SK-MEL-5 (cell line): Measurements from ENCODE around the gene CEP112. TPM values are rescaled to one million over a fixed set of nuclear protein-coding genes. Genes with fewer than 3 reads are reported as not detected.
"Not testable (repeated sequence)": the region's sequence is repeated elsewhere in the genome, so short reads cannot be mapped to it uniquely, and the experiment has no call there.

Experiments
- DNase-seq: peaks from one replicate; pipeline ENCODE4 v3.0.0-alpha.2; 2016; ENCODE audit warnings: low read depth, low spot score
- in situ Hi-C: cut with HindIII; loops from 2 replicates; pipeline ENCODE4 v1.10.0; 2016; ENCODE audit warnings: low sequenced_read_pairs, high pct_unique_total_duplicates, low pct_unique_long_range_greater_than_20kb
- total RNA-seq: library from RNA; depleted of rRNA; stranded (reverse); fragments of >200 nt; shearing (Covaris generic); gene quantifications from 2 replicates; pipeline ENCODE4 v1.2.3, GENCODE V29; 2014

CEP112 gene
- total RNA-seq, 1 experiment from 2014 or later = 6.7 TPM

DNA sequence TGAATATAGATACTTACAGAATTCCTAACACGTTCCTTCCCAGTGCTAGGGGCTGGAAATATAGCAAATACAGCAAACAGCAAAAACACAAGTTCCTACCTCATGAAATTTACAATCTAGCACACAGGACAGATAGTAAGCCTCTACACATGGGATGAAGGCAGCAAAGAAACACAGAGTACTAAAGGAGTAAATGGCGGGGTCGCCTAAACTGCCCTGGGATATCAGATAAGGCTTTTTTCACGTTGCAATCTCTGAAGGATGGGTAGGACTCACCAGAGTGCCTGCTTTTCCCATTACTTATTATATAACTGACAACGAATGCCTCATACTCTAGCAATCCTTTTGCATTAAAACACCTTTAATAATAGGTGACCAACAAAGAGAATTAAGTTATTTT, 19.8 kb downstream of the CEP112 start:
- in situ Hi-C loops = no loop called here
- no peak for DNase-seq

- in situ Hi-C loops = no loop called here
Observed at GRCh38 chr17:66171692-66172091, 20.2 kb downstream of the CEP112 start.

DNA sequence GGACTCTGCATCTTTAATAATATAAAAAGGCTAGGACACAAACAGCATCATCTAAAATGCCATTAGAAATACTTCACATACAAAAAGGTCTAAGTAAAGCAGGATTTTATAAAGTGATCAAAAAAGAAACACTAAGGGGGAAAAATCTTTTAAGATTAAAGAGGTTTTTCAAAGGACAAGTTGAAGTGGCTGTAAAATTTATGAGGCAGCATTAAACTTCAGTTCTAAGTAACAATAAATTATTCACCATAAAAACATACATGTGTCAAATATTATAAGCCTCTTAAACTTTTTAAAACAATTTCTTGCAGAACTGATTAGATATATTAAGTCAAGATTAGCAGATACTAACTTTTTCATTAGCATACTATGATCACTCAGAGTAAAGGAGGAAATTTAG, 20.8 kb downstream of the CEP112 start:
- in situ Hi-C loops = no loop called here
- DNase-seq = no peak

More at GRCh38 chr17:66171692-66172091, 20.2 kb downstream of the CEP112 start:
- no peak for DNase-seq

- in situ Hi-C loops = no loop called here
- no peak for DNase-seq
Observed at GRCh38 chr17:66169839-66170238, 22.1 kb downstream of the CEP112 start.

- DNase-seq = no peak
- in situ Hi-C loops = no loop called here
Observed at GRCh38 chr17:66167189-66167815, 24.6 kb downstream of the CEP112 start.

DNA sequence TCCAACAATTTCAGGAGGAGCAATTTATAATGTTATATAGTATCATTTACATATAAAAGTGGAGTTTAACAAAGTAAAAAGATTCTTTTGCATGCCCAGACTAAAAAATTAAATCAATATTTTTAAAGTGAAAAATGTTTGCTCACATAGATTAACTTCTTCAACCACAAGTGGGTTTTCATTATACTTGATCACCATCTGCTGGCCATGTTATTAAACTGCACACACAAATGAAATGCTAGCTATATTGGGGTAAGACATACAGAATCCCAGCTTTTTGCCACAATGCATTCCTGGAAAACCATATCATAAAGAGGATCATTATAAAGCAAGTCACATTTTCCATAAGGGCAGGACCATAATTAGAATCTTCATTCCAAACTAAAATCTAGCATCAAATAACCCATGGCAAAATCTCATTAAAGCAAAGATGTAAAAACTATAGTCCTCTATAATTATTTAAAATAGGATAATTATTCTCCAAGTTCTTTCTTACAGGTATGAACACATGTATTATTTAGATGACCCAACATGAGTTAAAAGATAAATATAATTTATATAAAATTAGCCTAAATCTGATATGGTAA, 26.3 kb downstream of the CEP112 start:
- in situ Hi-C loops = no loop called here

GRCh38 chr17:66155055-66155454, 36.9 kb downstream of the CEP112 start:
- in situ Hi-C loops, DNase-seq: not testable (repeated sequence)

More for the DNA sequence above, 26.3 kb downstream of the CEP112 start:
- peak; percentile 80 for DNase-seq

- no peak for DNase-seq
- in situ Hi-C loops = no loop called here
Observed at GRCh38 chr17:66152756-66153155, 39.2 kb downstream of the CEP112 start.

GRCh38 chr17:66150708-66151107, 41.2 kb downstream of the CEP112 start:
- in situ Hi-C loops = no loop called here
- DNase-seq = no peak

GRCh38 chr17:66149562-66149961, 42.4 kb downstream of the CEP112 start:
- no peak for DNase-seq
- in situ Hi-C loops = no loop called here

GRCh38 chr17:66146394-66146793, 45.5 kb downstream of the CEP112 start:
- no peak for DNase-seq
- in situ Hi-C loops = no loop called here

- no peak for DNase-seq
Observed at GRCh38 chr17:66143657-66144282, 48.2 kb downstream of the CEP112 start.

GRCh38 chr17:66142428-66142827, 49.5 kb downstream of the CEP112 start:
- no peak for DNase-seq
- in situ Hi-C loops = no loop called here

More at GRCh38 chr17:66143657-66144282, 48.2 kb downstream of the CEP112 start:
- in situ Hi-C loops = no loop called here

DNA sequence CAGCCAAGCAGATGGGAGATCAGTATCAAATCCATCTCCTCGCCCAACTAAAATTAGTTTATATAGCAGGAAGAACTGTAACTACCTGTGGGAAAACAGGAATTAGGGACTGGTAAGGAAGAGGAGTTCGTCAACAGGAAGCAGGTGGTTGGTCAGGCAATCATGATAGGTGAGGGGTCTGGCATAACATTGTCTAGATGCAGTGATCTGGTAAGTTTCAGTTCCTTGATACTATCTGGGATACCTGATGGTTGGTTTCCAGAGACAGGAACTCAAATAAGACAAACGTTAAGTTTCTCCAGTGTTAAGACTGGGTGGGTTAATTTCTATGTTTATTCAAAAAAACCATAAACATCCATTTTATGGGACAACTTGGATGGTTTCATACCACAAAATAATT, 53.8 kb downstream of the CEP112 start:
- DNase-seq = no peak
- in situ Hi-C loops = no loop called here

DNA sequence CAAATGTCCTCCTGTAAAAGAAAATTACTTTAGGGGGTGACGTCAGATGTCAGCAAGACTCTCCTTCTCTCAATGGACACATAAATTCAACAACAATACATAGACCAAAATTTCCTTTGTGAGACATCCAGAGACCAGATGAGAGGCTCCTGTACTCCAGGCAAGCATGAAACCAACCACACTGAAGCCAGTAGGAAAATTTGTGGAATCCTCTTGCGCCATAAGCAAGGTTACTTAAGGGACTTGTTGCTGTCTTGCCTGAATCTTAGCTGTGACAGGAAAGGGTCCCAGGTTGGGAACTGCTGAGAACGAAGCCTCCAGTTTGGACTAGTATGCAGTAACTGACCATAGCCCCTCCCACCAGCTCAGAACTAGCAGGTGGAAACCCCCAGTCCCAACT, 56.0 kb downstream of the CEP112 start:
- no peak for DNase-seq
- in situ Hi-C loops = no loop called here

DNA sequence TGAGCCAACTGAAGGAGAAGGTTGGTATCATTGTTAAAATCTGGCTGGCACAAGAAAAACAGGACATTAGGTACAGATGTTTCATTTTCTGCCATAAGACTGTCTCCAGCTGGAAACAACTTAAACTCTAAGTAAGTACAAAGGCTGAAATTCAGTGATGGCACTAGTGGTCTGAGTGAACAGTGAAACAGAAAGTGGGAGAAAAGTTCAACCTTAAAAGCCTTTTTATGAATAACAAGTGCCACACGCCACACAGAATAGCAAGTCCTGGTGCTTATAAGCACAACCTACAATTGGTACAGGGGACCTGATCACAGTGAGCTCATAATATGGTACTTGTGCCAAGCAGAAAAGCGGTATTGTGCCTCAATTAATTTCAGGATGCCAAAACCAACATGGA, 56.7 kb downstream of the CEP112 start:
- in situ Hi-C loops = no loop called here
- DNase-seq = no peak

DNA sequence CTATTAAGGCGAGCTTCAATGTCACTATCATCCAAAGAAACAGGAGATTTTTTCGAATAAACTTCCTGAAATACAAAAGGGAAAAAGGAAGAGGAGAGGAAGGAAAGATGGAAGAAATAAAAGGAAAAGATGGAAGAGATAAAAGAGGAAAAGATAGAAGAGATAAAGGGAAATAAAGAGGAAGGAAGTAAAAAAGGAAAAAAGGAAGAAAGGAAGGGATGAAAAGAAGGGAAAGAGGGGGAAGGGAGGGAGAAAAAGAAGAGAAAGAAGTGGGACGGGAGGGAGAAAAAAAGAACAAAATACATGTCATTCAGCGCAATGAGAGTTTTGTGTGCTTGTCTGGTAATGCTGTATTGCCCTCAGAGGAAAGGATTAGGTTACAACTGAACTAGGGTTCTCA, 62.2 kb downstream of the CEP112 start:
- DNase-seq = no peak
- in situ Hi-C loops = no loop called here

DNA sequence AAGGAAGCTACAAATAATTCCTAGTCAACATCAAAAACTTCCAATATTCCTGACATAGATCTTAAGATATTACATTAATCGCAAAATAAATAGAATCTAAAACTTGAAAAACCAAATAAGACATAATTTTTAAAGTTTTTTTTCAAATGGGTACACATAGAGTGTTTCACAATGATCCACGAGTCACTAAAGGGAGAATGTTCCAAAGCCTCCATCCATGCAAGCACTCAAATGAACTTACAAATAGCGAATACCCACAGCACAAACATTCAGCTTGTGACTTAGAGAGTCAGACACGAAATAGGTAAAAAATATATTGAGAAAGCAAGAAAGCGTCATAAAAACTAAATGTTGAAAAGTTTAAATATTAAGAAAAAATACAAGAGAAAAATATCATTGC, 65.7 kb downstream of the CEP112 start:
- DNase-seq = no peak
- in situ Hi-C loops = no loop called here

DNA sequence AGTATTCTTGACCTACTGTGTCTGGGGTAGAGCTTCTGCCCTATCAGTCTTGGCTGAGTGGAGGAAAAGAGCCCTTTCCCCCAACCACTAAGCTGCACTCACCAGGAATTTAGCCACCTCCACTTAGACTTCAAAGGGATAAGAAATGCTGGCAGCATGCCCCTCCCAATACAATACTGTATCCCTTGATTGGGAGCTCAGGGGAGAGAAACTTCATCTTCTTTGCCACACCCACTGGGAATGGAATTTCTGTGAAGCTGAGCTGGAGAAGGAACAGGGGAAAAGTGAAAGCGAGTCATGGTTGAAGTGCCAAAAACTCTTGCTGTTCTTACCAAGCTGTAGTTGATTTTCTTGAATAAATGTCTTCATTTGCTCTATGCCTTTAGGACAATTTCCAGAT, 68.8 kb downstream of the CEP112 start:
- in situ Hi-C loops = no loop called here
- DNase-seq = no peak
